ENCODE measurements around the gene DDI2.

GRCh38 chr1:15617173-15618076, at the start of gene DDI2:
- no peak for TF ChIP-seq EZH2 (IDR thresholded peaks at IDR 0.05; ENCODE audit: borderline replicate concordance, insufficient read depth, low read length, poor library complexity, severe bottlenecking)
- no peak for TF ChIP-seq CTCF (IDR thresholded peaks at IDR 0.05; ENCODE audit: poor library complexity, severe bottlenecking)
- TF ChIP-seq TAF1 (IDR thresholded peaks at IDR 0.05; ENCODE audit: low read depth), result peak; percentile 28
- peak; percentile 64 for TF ChIP-seq EP300 (conservative IDR thresholded peaks at IDR 0.05; ENCODE audit: poor library complexity, severe bottlenecking)

Data from neural cell (in vitro differentiated cells).